GM19043 (cell line): ENCODE measurements around the gene RAB11FIP3.
"Not testable (repeated sequence)": the region's sequence is repeated elsewhere in the genome, so short reads cannot be mapped to it uniquely, and the experiment has no call there.

Source experiments
- ATAC-seq: cut with Tn5 transposase; IDR thresholded peaks from one replicate; pipeline ENCODE4 v1.9.1; 2021; ENCODE audit warnings: low read depth; ENCODE audit not compliant: unreplicated experiment

Gene RAB11FIP3

GRCh38 chr16:483341-484075, 58.1 kb downstream of the RAB11FIP3 start:
- ATAC-seq = no peak

GRCh38 chr16:489606-490005, 64.2 kb downstream of the RAB11FIP3 start:
- no peak for ATAC-seq

GRCh38 chr16:490768-491167, 65.3 kb downstream of the RAB11FIP3 start:
- no peak for ATAC-seq

GRCh38 chr16:491220-491919, 65.9 kb downstream of the RAB11FIP3 start:
- no peak for ATAC-seq

- no peak for ATAC-seq
These were observed 66.9 kb downstream of the RAB11FIP3 start for GRCh38 chr16:492211-492875.

- ATAC-seq = not testable (repeated sequence)
These were observed 69.2 kb downstream of the RAB11FIP3 start for GRCh38 chr16:494676-495075.

- ATAC-seq = no peak
These were observed 69.8 kb downstream of the RAB11FIP3 start for GRCh38 chr16:495127-495748.

GRCh38 chr16:496097-496886, 70.8 kb downstream of the RAB11FIP3 start:
- no peak for ATAC-seq

GRCh38 chr16:497258-497657, 71.8 kb downstream of the RAB11FIP3 start:
- no peak for ATAC-seq

GRCh38 chr16:499924-500323, 74.5 kb downstream of the RAB11FIP3 start:
- ATAC-seq = no peak

GRCh38 chr16:500709-501108, 75.3 kb downstream of the RAB11FIP3 start:
- no peak for ATAC-seq

GRCh38 chr16:502179-502943, 76.9 kb downstream of the RAB11FIP3 start:
- ATAC-seq = no peak

- no peak for ATAC-seq
These were observed 78.0 kb downstream of the RAB11FIP3 start for GRCh38 chr16:503150-504071.

- no peak for ATAC-seq
These were observed 80.2 kb downstream of the RAB11FIP3 start for GRCh38 chr16:505479-506245.

GRCh38 chr16:506246-506546, 80.7 kb downstream of the RAB11FIP3 start:
- ATAC-seq = no peak

GRCh38 chr16:507527-507926, 82.1 kb downstream of the RAB11FIP3 start:
- not testable (repeated sequence) for ATAC-seq

GRCh38 chr16:507996-508395, 82.5 kb downstream of the RAB11FIP3 start:
- no peak for ATAC-seq
